NCI-H345 (cell line): ENCODE data around the gene TMEM232.
A peak's percentile ranks its signal among the peaks of the same experiment; 100 is the strongest.
"Not testable (repeated sequence)": the region's sequence is repeated elsewhere in the genome, so short reads cannot be mapped to it uniquely, and the experiment has no call there.

Source experiments
- DNase-seq: peaks from one replicate; lab custom pipeline; 2025; lab: John Stamatoyannopoulos, UW

Gene TMEM232

GRCh38 chr5:110726249-110727024 is at the start of gene TMEM232:
Gene TMEM232 (minus strand): TSS chr5:110726671. CDS start chr5:110667352, 59,319 bp downstream.
- peak; percentile 79 for DNase-seq

GRCh38 chr5:110770286-110770685 is 43.8 kb upstream of the TMEM232 start:
- DNase-seq = no peak

GRCh38 chr5:110769000-110769681 is 42.7 kb upstream of the TMEM232 start:
- DNase-seq = no peak

- no peak for DNase-seq
Observed at GRCh38 chr5:110768138-110768860, 41.8 kb upstream of the TMEM232 start.

GRCh38 chr5:110760158-110760557 is 33.7 kb upstream of the TMEM232 start:
- DNase-seq = no peak

GRCh38 chr5:110757118-110757729 is 30.8 kb upstream of the TMEM232 start:
- DNase-seq = peak; percentile 44

- DNase-seq = no peak
Observed at GRCh38 chr5:110754181-110754580, 27.7 kb upstream of the TMEM232 start.

- no peak for DNase-seq
Observed at GRCh38 chr5:110753600-110753999, 27.1 kb upstream of the TMEM232 start.

- DNase-seq = no peak
Observed at GRCh38 chr5:110752953-110753352, 26.5 kb upstream of the TMEM232 start.

- no peak for DNase-seq
Observed at GRCh38 chr5:110751902-110752762, 25.7 kb upstream of the TMEM232 start.

- peak; percentile 87 for DNase-seq
Observed at GRCh38 chr5:110738812-110739651, 12.6 kb upstream of the TMEM232 start, which contains the start of gene SLC25A46. Gene SLC25A46 (plus strand): TSS chr5:110739007. CDS start chr5:110739120, 113 bp downstream.

- no peak for DNase-seq
Observed at GRCh38 chr5:110738503-110738811, 12.0 kb upstream of the TMEM232 start.

GRCh38 chr5:110736753-110737152 is 10.3 kb upstream of the TMEM232 start:
- no peak for DNase-seq

GRCh38 chr5:110735556-110735955 is 9.1 kb upstream of the TMEM232 start:
- no peak for DNase-seq

- no peak for DNase-seq
Observed at GRCh38 chr5:110734101-110734500, 7.6 kb upstream of the TMEM232 start.

- DNase-seq = not testable (repeated sequence)
Observed at GRCh38 chr5:110731499-110731898, 5.0 kb upstream of the TMEM232 start.

- DNase-seq = no peak
Observed at GRCh38 chr5:110727025-110727314, 499 bp upstream of the TMEM232 start.

GRCh38 chr5:110718311-110718710 is 8.2 kb downstream of the TMEM232 start:
- no peak for DNase-seq

- no peak for DNase-seq
Observed at GRCh38 chr5:110716247-110717245, 9.9 kb downstream of the TMEM232 start.
